Neuron (in vitro differentiated cells): ENCODE measurements around the gene CBLC.

Experiments
- H2AFZ ChIP-seq: one replicate; pipeline ENCODE4 v1.6.1; 2013; ENCODE audit warnings: low read depth, mild to moderate bottlenecking, inconsistent platforms, low read length, moderate library complexity
- H3K27me3 ChIP-seq: one replicate; pipeline ENCODE4 v1.6.1; 2013; ENCODE audit warnings: low read length; ENCODE audit not compliant: insufficient read depth
- H3K36me3 ChIP-seq: one replicate; pipeline ENCODE4 v1.6.1; 2013; ENCODE audit warnings: low read length; ENCODE audit not compliant: insufficient read depth
- H3K4me1 ChIP-seq: one replicate; pipeline ENCODE4 v1.6.1; 2013; ENCODE audit warnings: low read length; ENCODE audit not compliant: insufficient read depth
- H3K4me3 ChIP-seq: 2 replicates; pipeline ENCODE4 v1.5.1; 2013; ENCODE audit warnings: mild to moderate bottlenecking, low read length, moderate library complexity
- H3K9me3 ChIP-seq: one replicate; pipeline ENCODE4 v1.6.1; 2013; ENCODE audit warnings: low read length

Gene CBLC

DNA sequence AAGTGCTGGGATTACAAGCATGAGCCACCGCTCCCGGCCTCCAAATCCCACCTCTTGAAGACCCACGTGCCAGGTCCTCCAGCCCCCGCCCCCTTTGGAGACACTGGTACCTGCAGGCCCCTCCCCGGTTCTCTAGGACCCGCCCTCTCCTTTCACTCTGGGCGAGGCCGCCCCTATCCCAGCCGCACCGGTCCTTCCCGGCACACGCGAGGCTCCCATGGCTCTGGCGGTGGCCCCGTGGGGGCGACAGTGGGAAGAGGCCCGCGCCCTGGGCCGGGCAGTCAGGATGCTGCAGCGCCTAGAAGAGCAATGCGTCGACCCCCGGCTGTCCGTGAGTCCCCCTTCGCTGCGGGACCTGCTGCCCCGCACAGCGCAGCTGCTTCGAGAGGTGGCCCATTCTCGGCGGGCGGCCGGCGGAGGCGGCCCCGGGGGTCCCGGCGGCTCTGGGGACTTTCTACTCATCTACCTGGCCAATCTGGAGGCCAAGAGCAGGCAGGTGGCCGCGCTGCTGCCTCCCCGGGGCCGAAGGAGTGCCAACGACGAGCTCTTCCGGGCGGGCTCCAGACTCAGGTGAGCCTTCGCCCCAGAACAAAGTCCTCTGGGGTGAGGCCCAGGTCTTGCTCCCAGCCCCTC, at the start of gene CBLC:
CBLC (plus strand) TSS at position 176 of the 633 bp plus-strand sequence; CDS start at position 218, 42 bp downstream.
- no peaks in the 10 kb centered on the region for H3K4me1 ChIP-seq
- H2AFZ ChIP-seq, result no peak within 1 kb of the TSS
- no peaks in the 10 kb centered on the region for H3K9me3 ChIP-seq
- no peaks in the 10 kb centered on the region for H3K36me3 ChIP-seq
- peaks cover 14% of the 10 kb centered on the region for H3K27me3 ChIP-seq
- H3K4me3 ChIP-seq, result no peak within 1 kb of the TSS

DNA sequence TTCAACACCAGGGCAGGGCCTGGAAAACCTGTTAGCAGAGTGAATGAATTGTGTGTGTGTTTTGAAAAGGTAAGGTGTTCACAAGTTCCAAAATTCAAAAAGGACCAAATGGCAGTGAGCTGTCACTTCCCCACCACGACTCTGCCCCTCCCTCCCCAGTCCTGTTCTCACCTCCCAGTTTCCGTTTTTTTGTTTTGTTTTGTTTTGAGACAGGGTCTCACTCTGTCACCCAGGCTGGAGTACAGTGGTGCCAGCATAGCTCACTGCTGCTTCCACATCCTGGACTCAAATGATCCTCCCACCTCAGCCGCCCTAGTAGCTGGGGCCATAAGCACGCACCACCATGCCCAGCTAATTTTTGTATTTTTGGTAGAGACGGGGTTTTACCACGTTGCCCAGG, 49.5 kb upstream of the CBLC start:
- no peaks in the 10 kb centered on the region for H3K4me1 ChIP-seq
- no peaks in the 10 kb centered on the region for H3K9me3 ChIP-seq
- no peaks in the 10 kb centered on the region for H3K27me3 ChIP-seq
- H2AFZ ChIP-seq, result no peak overlapping the region
- H3K36me3 ChIP-seq, result no peaks in the 10 kb centered on the region
- H3K4me3 ChIP-seq, result no peak overlapping the region

- H3K36me3 ChIP-seq, result no peaks in the 10 kb centered on the region
- H2AFZ ChIP-seq, result no peak overlapping the region
- H3K27me3 ChIP-seq, result no peaks in the 10 kb centered on the region
- H3K4me3 ChIP-seq, result no peak overlapping the region
- H3K9me3 ChIP-seq, result no peaks in the 10 kb centered on the region
- no peaks in the 10 kb centered on the region for H3K4me1 ChIP-seq
These were observed 48.1 kb upstream of the CBLC start for GRCh38 chr19:44729516-44730033.

- H3K9me3 ChIP-seq, result no peaks in the 10 kb centered on the region
- no peaks in the 10 kb centered on the region for H3K36me3 ChIP-seq
- no peak overlapping the region for H3K4me3 ChIP-seq
- H3K27me3 ChIP-seq, result no peaks in the 10 kb centered on the region
- no peaks in the 10 kb centered on the region for H3K4me1 ChIP-seq
- H2AFZ ChIP-seq, result no peak overlapping the region
These were observed 46.6 kb upstream of the CBLC start for GRCh38 chr19:44731081-44731480.

GRCh38 chr19:44731622-44732021, 46.1 kb upstream of the CBLC start:
- Histone ChIP-seq H3K27me3 (no peaks in the 10 kb centered on the region), H3K9me3 (no peaks in the 10 kb centered on the region), H3K4me1 (no peaks in the 10 kb centered on the region)

DNA sequence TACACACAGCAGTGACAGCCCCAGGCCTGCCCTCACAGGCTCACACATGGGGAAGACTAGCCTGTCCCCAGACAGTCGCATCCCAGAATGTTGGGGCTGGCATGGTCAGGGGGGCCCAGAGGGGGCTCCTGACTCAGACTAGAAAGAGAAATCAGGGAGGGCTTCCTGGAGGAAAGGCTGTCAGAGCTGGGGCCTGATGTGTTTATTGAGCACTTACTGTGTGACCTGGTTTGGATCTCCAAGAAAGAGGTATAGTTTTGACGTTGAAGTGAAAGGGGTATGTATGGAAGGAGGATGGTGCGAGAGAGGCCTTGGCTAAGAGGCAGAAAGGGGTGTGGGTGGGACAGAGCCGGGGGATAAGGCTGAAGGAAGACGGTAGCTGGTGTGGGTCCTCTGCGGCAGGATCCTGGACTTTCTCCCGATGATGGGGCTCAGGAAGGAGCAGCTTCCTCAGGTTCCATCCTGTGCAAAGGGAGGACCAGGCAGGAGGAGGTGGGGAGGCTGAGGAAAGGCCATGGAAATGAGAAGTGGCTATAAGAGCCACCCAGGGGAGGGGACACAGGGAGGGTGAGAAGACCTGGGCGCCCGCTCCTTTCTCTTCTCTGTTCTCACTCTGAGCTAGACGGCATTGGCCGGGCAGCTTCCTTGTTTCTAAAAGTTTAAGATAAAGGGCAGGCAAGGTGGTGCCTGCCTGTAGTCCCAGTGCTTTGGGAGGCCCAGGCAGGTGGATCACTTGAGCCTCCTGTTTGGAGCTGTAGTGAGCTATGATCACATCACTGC, 45.3 kb upstream of the CBLC start:
- H3K9me3 ChIP-seq, result no peaks in the 10 kb centered on the region
- no peaks in the 10 kb centered on the region for H3K36me3 ChIP-seq
- H3K4me3 ChIP-seq, result no peak overlapping the region
- peaks cover 3% of the 10 kb centered on the region for H3K27me3 ChIP-seq
- no peak overlapping the region for H2AFZ ChIP-seq
- H3K4me1 ChIP-seq, result no peaks in the 10 kb centered on the region

More at GRCh38 chr19:44731622-44732021, 46.1 kb upstream of the CBLC start:
- Histone ChIP-seq H2AFZ (no peak overlapping the region), H3K36me3 (no peaks in the 10 kb centered on the region), H3K4me3 (no peak overlapping the region)

DNA sequence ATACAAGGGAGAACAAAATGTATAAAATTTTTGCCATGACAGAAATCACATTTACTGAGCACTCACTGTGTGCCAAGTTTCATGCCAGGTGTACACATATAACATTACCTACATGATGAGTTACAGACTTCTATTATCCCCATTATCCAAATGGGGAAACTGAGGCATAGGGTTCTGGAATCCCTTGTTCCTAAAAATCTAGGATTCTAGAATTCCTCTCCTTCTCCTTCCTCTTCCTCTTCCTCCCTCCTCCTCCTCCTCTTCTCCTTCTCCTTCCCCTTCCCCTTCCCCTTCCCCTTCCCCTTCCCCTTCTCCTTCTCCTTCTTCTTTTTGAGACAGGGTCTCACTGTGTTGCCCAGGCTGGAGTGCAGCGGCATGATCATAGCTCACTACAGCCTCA, 43.3 kb upstream of the CBLC start:
- no peaks in the 10 kb centered on the region for H3K9me3 ChIP-seq
- no peaks in the 10 kb centered on the region for H3K4me1 ChIP-seq

DNA sequence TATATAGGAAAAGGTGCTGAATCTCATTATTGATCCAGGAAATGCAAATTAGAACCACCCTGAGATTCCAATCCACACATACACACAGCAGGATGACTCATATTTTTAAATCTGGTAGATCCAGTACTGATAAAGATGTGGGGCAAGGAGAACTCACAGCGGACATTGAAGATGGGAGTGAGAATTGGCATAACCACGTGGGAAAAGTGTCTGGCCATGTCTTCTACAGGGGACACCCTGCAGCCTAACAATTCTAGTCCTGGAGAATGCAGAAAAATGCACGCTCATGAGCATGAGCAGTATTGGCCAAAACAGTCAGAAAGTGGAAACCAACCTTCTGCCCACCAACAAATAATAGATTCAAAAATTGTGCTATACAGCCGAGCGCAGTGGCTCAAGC, 42.7 kb upstream of the CBLC start:
- peaks cover 5% of the 10 kb centered on the region for H3K27me3 ChIP-seq
- no peak overlapping the region for H3K4me3 ChIP-seq
- no peaks in the 10 kb centered on the region for H3K9me3 ChIP-seq

More for the DNA sequence above, 43.3 kb upstream of the CBLC start:
- no peaks in the 10 kb centered on the region for H3K36me3 ChIP-seq
- no peak overlapping the region for H3K4me3 ChIP-seq
- H3K27me3 ChIP-seq, result peaks cover 5% of the 10 kb centered on the region
- H2AFZ ChIP-seq, result no peak overlapping the region

GRCh38 chr19:44737238-44738071, 40.2 kb upstream of the CBLC start:
- Histone ChIP-seq H3K4me1 (peaks cover 5% of the 10 kb centered on the region), H2AFZ (no peak overlapping the region)

More for the DNA sequence above, 42.7 kb upstream of the CBLC start:
- Histone ChIP-seq H3K36me3 (no peaks in the 10 kb centered on the region), H3K4me1 (no peaks in the 10 kb centered on the region), H2AFZ (no peak overlapping the region)

GRCh38 chr19:44738136-44738535, 39.6 kb upstream of the CBLC start:
- no peaks in the 10 kb centered on the region for H3K9me3 ChIP-seq
- peaks cover 5% of the 10 kb centered on the region for H3K4me1 ChIP-seq
- H3K36me3 ChIP-seq, result no peaks in the 10 kb centered on the region
- no peak overlapping the region for H2AFZ ChIP-seq
- peaks cover 5% of the 10 kb centered on the region for H3K27me3 ChIP-seq
- no peak overlapping the region for H3K4me3 ChIP-seq

More at GRCh38 chr19:44737238-44738071, 40.2 kb upstream of the CBLC start:
- Histone ChIP-seq H3K36me3 (no peaks in the 10 kb centered on the region), H3K4me3 (no peak overlapping the region), H3K9me3 (no peaks in the 10 kb centered on the region), H3K27me3 (peaks cover 5% of the 10 kb centered on the region)

DNA sequence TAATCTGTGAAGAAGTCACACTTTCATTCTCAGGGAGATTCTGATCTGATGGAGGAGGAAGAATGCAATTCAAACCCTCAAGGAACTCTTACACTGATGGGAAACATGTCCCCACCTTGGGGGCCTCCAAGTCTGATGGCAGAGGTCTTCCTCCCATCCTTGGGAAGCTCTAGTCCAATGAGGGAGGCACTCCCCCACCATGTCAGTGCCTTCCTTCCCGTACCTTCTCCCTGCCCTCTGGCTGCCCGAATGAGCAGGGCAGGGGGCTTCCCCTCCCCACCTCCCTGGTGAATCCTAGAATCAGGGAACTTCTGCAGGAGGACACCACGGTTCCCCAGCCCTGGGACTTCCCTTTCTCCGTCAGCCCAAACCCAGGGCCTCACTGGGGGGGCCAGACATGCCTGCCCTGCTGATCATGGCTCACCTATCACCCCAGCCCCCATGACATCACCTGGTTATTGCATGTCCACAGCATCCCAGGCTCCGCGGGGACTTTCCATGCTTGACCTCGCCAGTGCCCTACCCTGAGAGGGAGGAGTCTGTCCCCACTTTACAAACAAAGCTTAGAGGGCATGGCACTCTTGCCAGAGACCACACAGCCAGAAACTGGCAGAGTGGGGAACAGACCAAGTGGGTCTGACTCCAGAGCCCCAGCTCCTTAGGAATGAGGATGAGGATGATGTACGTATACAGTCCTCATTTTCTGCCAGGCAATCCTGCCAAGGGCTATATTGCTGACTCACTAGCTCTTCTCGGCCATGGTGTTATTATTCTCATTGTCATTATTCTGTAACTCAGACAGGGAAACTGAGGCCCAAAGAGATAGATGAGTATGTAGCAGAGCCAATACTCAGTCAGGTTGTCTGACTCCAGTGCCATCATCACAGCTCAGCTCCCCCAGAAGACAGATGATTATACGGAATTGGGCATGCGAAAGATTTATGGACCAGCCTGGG, 38.8 kb upstream of the CBLC start:
- H3K4me3 ChIP-seq, result no peak overlapping the region
- no peak overlapping the region for H2AFZ ChIP-seq
- peaks cover 5% of the 10 kb centered on the region for H3K4me1 ChIP-seq
- no peaks in the 10 kb centered on the region for H3K9me3 ChIP-seq
- no peaks in the 10 kb centered on the region for H3K36me3 ChIP-seq
- H3K27me3 ChIP-seq, result peaks cover 5% of the 10 kb centered on the region

DNA sequence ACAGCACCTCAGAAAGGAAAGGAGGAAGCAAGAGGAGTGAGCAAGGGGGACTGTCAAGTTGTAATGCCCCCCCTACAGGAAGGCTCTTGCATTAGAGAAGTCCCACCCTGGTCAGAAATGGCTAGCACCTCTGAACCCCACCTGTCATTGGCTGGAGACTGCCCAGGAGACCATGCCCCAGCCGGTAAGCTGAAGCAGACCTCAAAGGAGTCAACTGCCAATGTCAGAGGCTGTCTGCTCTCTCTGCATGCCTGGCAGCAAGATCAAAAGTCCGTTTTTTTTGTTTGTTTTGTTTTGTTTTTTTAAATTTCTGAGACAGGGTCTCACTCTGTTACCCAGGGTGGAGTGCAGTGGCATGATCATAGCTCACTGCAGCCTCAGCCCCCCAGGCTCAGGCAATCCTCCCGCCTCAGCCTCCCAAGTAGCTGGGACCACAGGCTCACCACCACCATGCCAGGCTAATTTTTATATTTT, 37.3 kb upstream of the CBLC start:
- H3K27me3 ChIP-seq, result peaks cover 5% of the 10 kb centered on the region
- H2AFZ ChIP-seq, result no peak overlapping the region
- H3K4me1 ChIP-seq, result peaks cover 5% of the 10 kb centered on the region
- H3K9me3 ChIP-seq, result no peaks in the 10 kb centered on the region
- no peak overlapping the region for H3K4me3 ChIP-seq
- no peaks in the 10 kb centered on the region for H3K36me3 ChIP-seq
